Panc1 (cell line): ENCODE measurements around the gene SPRR5.

ENCODE experiments used
- CTCF ChIP-seq: fragments of 450-650 bp; IDR thresholded peaks from 2 replicates; pipeline ENCODE4 v1.5.1; 2017; ENCODE audit warnings: mild to moderate bottlenecking
- REST ChIP-seq, 2 experiments: IDR thresholded peaks; 2 replicates each; pipeline ENCODE4 v1.6.1; 2011 to 2012; ENCODE audit warnings: low read depth in 2 of 2, control low read depth in 1 of 2, low read length in 1 of 2, mild to moderate bottlenecking in 1 of 2, moderate library complexity in 1 of 2; ENCODE audit not compliant: insufficient read depth in 1 of 2
- SIN3A ChIP-seq: IDR thresholded peaks from 2 replicates; pipeline ENCODE4 v1.6.1; 2012; ENCODE audit warnings: low read depth, mild to moderate bottlenecking, low read length, moderate library complexity, borderline replicate concordance; ENCODE audit not compliant: insufficient read depth
- TCF7L2 ChIP-seq: IDR thresholded peaks from 2 replicates; pipeline ENCODE4 v1.6.1; 2011; ENCODE audit warnings: mild to moderate bottlenecking, low read depth, low read length, inconsistent platforms

- TF ChIP-seq CTCF (no peak), SIN3A (no peak), TCF7L2 (no peak), REST (IDR thresholded peaks at IDR 0.05; ENCODE audit: insufficient read depth in 1 of 2, low read depth in 2 of 2, low read length in 1 of 2) (no peak)
Observed at GRCh38 chr1:152995842-152996241, 48.8 kb downstream of the SPRR5 start.
